B cell (primary cell): Measurements from ENCODE around the gene TECTA. TPM values are rescaled to one million over a fixed set of nuclear protein-coding genes. Genes with fewer than 3 reads are reported as not detected.

Source experiments
- ATAC-seq: fragments of 200-7000 bp; cut with Tn5 transposase; one replicate; pipeline ENCODE4 v1.10.0; 2021; ENCODE audit warnings: low read depth, mild to moderate bottlenecking, moderate number of reproducible peaks, moderate library complexity
- CTCF ChIA-PET: fragments of 350-600 bp; sonication (Branson Sonifier 250); formaldehyde crosslinking; loops from one replicate; lab custom pipeline; 2021; ENCODE audit warnings: antibody characterized with exemption, inconsistent platforms; lab: Charles Lee
- POLR2A ChIA-PET: fragments of 350-600 bp; sonication (Branson Sonifier 250); formaldehyde crosslinking; loops from one replicate; lab custom pipeline; 2021; ENCODE audit warnings: antibody characterized with exemption; lab: Charles Lee
- DNase-seq: peaks from one replicate; pipeline ENCODE4 v3.0.0; 2013
- H2AFZ ChIP-seq: 2 replicates; pipeline ENCODE4 v1.6.1; 2012; ENCODE audit warnings: mild to moderate bottlenecking, low read depth, low read length; ENCODE audit not compliant: insufficient read depth, poor library complexity, severe bottlenecking
- H3K27ac ChIP-seq, 2 donors: 1 replicate in 1 of 2; 2 replicates in 1 of 2; pipeline ENCODE4 v1.5.1; 2012 to 2013; ENCODE audit warnings: low read length in 2 of 2, mild to moderate bottlenecking in 2 of 2, moderate library complexity in 1 of 2
- H3K27me3 ChIP-seq, 4 experiments: fragments of 200-600 bp in 1 of 4; sonication (generic) in 1 of 4; replicated peaks in 1 of 4; 1 replicate in 2 of 4; 2 replicates in 2 of 4; pipeline versions ENCODE4 v1.6.1 to v1.7.0; 2013 to 2016; ENCODE audit warnings: low read length in 3 of 4, mild to moderate bottlenecking in 2 of 4, mixed read lengths in 1 of 4, moderate library complexity in 1 of 4; ENCODE audit not compliant: insufficient read depth in 4 of 4, control insufficient read depth in 3 of 4; ENCODE audit errors: control extremely low read depth in 1 of 4
- H3K36me3 ChIP-seq, 2 experiments: replicated peaks in 1 of 2; 1 replicate in 1 of 2; 2 replicates in 1 of 2; pipeline versions ENCODE4 v1.6.1 to v1.7.1; 2013; ENCODE audit warnings: low read length in 1 of 2; ENCODE audit not compliant: insufficient read depth in 2 of 2, control insufficient read depth in 1 of 2; ENCODE audit errors: control extremely low read depth in 1 of 2, extremely low read depth in 1 of 2
- H3K4me1 ChIP-seq, 2 donors: fragments of 200-600 bp in 1 of 2; sonication (generic) in 1 of 2; 1 replicate in 1 of 2; 2 replicates in 1 of 2; pipeline versions ENCODE4 v1.5.1 to v1.6.1; 2013 to 2017; ENCODE audit warnings: low read length in 2 of 2; ENCODE audit not compliant: control insufficient read depth in 2 of 2, insufficient read depth in 2 of 2
- H3K4me2 ChIP-seq: replicated peaks from 2 replicates; pipeline ENCODE3; 2012; ENCODE audit warnings: mild to moderate bottlenecking, low read depth, low read length; ENCODE audit not compliant: poor library complexity, severe bottlenecking
- H3K4me3 ChIP-seq, 5 experiments: fragments of 200-600 bp in 1 of 5; sonication (generic) in 1 of 5; 1 replicate in 3 of 5; 2 replicates in 2 of 5; pipeline versions ENCODE4 v1.5.1 to v1.7.0; 2011 to 2016; ENCODE audit warnings: low read length in 4 of 5, mild to moderate bottlenecking in 4 of 5, low read depth in 2 of 5, control low read depth in 1 of 5, moderate library complexity in 1 of 5; ENCODE audit not compliant: insufficient read depth in 1 of 5; ENCODE audit errors: control extremely low read depth in 1 of 5, extremely low read depth in 1 of 5
- H3K79me2 ChIP-seq: fragments of 200-600 bp; sonication (generic); one replicate; pipeline ENCODE4 v1.6.0; 2016; ENCODE audit warnings: low read length; ENCODE audit not compliant: control insufficient read depth, insufficient read depth
- H3K9ac ChIP-seq: fragments of 200-600 bp; sonication (generic); 2 replicates; pipeline ENCODE4 v1.6.1; 2017; ENCODE audit warnings: mild to moderate bottlenecking, low read length, moderate library complexity
- H3K9me3 ChIP-seq, 3 donors: one replicate each; pipeline versions ENCODE4 v1.6.1 to v1.7.1; 2013; ENCODE audit warnings: low read length in 2 of 3; ENCODE audit not compliant: control insufficient read depth in 2 of 3, insufficient read depth in 1 of 3; ENCODE audit errors: control extremely low read depth in 1 of 3
- H4K20me1 ChIP-seq: 2 replicates; pipeline ENCODE4 v1.6.0; 2012; ENCODE audit warnings: mild to moderate bottlenecking, low read length; ENCODE audit not compliant: insufficient read depth, control insufficient read depth, poor library complexity, severe bottlenecking
- H3K27ac Mint-ChIP-seq: one replicate; pipeline ENCODE4 v1.8.0; 2021; ENCODE audit warnings: mixed read lengths
- H3K27me3 Mint-ChIP-seq: one replicate; pipeline ENCODE4 v1.8.0; 2021; ENCODE audit warnings: mixed read lengths
- H3K4me1 Mint-ChIP-seq: one replicate; pipeline ENCODE4 v1.8.0; 2021; ENCODE audit warnings: mixed read lengths
- H3K4me3 Mint-ChIP-seq: one replicate; pipeline ENCODE4 v1.8.0; 2021; ENCODE audit warnings: mixed read lengths
- H3K9me3 Mint-ChIP-seq: one replicate; pipeline ENCODE4 v1.8.0; 2022; ENCODE audit warnings: mixed read lengths; ENCODE audit not compliant: insufficient read depth
- CTCF ChIP-seq: fragments of 200-600 bp; IDR thresholded peaks from one replicate; pipeline ENCODE4 v1.8.0; 2022; ENCODE audit warnings: antibody characterized with exemption, mild to moderate bottlenecking
- EZH2 ChIP-seq: IDR thresholded peaks from 2 replicates; pipeline ENCODE4 v1.6.1; 2012; ENCODE audit warnings: borderline replicate concordance, low read depth, mild to moderate bottlenecking, moderate library complexity, low read length; ENCODE audit not compliant: insufficient read depth, poor library complexity, severe bottlenecking
- WGBS: methylation state at CpG from one replicate; pipeline ENCODE4 v1.1.5; 2013; ENCODE audit warnings: missing lambda C conversion rate; ENCODE audit not compliant: insufficient coverage; 5-methylcytosine and 5-hydroxymethylcytosine counted together
- intact Hi-C: fragments of 100-400 bp; cut with micrococcal nuclease; formaldehyde crosslinking; loops from one replicate; pipeline ENCODE4 v1.10.0; 2022
- polyA plus RNA-seq: library from polyadenylated mRNA; depleted of rRNA; stranded (reverse); fragments of >200 nt; gene quantifications from 2 replicates; pipeline ENCODE4 v1.2.3, GENCODE V29; 2012
- total RNA-seq, 2 donors: library from RNA; stranded (reverse); fragments of 120-200 nt in 1 of 2; gene quantifications; 1 replicate in 1 of 2; 2 replicates in 1 of 2; pipeline versions ENCODE4 v1.2.3 to v1.2.4, GENCODE V29; 2013 to 2022

TECTA gene
- total and polyA plus RNA-seq, 2 donors (not counting 1 experiment from before 2014, with no cell fraction given), result 0.47 to 0.51 TPM

GRCh38 chr11:121211626-121212025 is 110.6 kb downstream of the TECTA start:
- H3K27me3 ChIP-seq, result peaks cover 0 to 17% (median 2%) of the 10 kb centered on the region in 4 experiments
- DNase-seq (no peak), ATAC-seq (no peak)
- H3K27ac ChIP-seq, result no peak overlapping the region
- no peak overlapping the region for H3K4me3 ChIP-seq
- no peaks in the 10 kb centered on the region for H3K79me2 ChIP-seq
- CTCF ChIA-PET, result interaction anchor here (0.7 kb wide), 1 partner anchor 433 kb away, joined by 3 read pairs; no protein-coding TSS in a partner anchor
- Mint-ChIP-seq H3K27me3 (peaks cover 23% of the 10 kb centered on the region), H3K4me3 (no peak overlapping the region), H3K9me3 (no peaks in the 10 kb centered on the region), H3K4me1 (no peaks in the 10 kb centered on the region), H3K27ac (no peak overlapping the region)
- WGBS, result no CpG with 5 or more reads among the region's 1 CpG
- no peak overlapping the region for H3K9ac ChIP-seq
- H4K20me1 ChIP-seq, result no peaks in the 10 kb centered on the region
- H2AFZ ChIP-seq, result no peak overlapping the region
- H3K36me3 ChIP-seq, result no peaks in the 10 kb centered on the region
- intact Hi-C loops, result no loop called here
- no peak overlapping the region for H3K4me2 ChIP-seq
- POLR2A ChIA-PET, result no interaction called here
- TF ChIP-seq CTCF (no peak), EZH2 (no peak)
- no peaks in the 10 kb centered on the region for H3K9me3 ChIP-seq
- no peaks in the 10 kb centered on the region for H3K4me1 ChIP-seq

GRCh38 chr11:121212536-121213361 is 111.7 kb downstream of the TECTA start:
- no peak overlapping the region for H3K27ac Mint-ChIP-seq
- Histone ChIP-seq H3K27me3 (peaks cover 0 to 17% (median 2%) of the 10 kb centered on the region in 4 experiments), H3K79me2 (no peaks in the 10 kb centered on the region), H3K4me3 (no peak overlapping the region), H3K36me3 (no peaks in the 10 kb centered on the region), H3K27ac (no peak overlapping the region), H3K4me1 (no peaks in the 10 kb centered on the region), H3K9ac (no peak overlapping the region), H4K20me1 (no peaks in the 10 kb centered on the region), H2AFZ (no peak overlapping the region), H3K4me2 (no peak overlapping the region), H3K9me3 (no peaks in the 10 kb centered on the region)
- intact Hi-C loops, result no loop called here
- DNase-seq (no peak), ATAC-seq (no peak)
- H3K9me3 Mint-ChIP-seq, result no peaks in the 10 kb centered on the region
- 52% methylated on average over 3 of the region's 3 CpGs for WGBS
- ChIA-PET POLR2A (no interaction called here), CTCF (interaction anchor here (1.3 kb wide), 1 partner anchor 18 kb away, joined by 4 read pairs; no protein-coding TSS in a partner anchor)
- TF ChIP-seq CTCF (no peak), EZH2 (no peak)
- H3K4me3 Mint-ChIP-seq, result no peak overlapping the region
- no peaks in the 10 kb centered on the region for H3K4me1 Mint-ChIP-seq
- H3K27me3 Mint-ChIP-seq, result peaks cover 26% of the 10 kb centered on the region
